NCI-H524 treated with DMSO at 0.1 percent for 48 hours (cell line): ENCODE data around the gene PPFIA3.
"Not testable (repeated sequence)": the region's sequence is repeated elsewhere in the genome, so short reads cannot be mapped to it uniquely, and the experiment has no call there.

Experiments
- DNase-seq: peaks from one replicate; lab custom pipeline; 2025; lab: John Stamatoyannopoulos, UW

PPFIA3 gene

DNA sequence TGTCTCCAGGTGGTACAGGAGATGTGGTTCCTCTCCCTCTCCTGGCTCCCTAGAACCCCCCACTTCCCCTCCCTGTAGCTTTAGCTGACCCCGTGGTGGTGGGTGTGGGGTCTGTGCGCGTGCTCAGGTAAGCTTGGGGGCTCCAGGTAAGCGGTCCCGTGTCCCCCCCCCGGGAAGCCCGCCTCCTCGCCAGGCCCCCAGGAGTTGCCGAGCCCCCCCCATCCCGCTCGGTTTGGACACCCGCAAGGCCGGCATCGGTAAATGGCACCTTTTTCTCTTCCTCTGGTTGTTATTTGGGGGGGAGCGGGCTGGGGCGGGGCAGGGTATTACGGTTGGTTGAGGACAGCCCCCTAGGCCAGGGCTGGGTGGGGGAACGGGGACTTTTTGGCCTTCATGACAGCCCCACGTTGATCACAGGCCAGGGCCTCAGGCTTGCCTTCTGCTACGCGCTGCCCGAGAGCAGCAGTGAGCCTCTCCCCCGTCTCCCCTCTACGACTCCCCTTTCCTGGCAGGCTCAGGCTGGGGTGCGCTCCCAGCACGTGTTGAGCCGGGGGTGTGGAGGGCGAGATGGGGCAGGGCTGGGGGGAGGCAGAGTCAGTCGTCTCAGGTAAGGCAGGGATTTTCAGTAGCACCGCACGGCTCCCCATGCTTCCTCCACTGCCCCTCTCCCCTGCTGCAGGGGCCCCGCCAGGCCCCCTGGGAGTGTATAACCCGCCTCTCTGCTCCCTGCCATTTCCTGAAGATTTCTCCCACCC, 15.8 kb upstream of the PPFIA3 start:
- DNase-seq: no peak

- DNase-seq: peak; percentile 93
These were observed 15.0 kb upstream of the PPFIA3 start for GRCh38 chr19:49104229-49104864.

DNA sequence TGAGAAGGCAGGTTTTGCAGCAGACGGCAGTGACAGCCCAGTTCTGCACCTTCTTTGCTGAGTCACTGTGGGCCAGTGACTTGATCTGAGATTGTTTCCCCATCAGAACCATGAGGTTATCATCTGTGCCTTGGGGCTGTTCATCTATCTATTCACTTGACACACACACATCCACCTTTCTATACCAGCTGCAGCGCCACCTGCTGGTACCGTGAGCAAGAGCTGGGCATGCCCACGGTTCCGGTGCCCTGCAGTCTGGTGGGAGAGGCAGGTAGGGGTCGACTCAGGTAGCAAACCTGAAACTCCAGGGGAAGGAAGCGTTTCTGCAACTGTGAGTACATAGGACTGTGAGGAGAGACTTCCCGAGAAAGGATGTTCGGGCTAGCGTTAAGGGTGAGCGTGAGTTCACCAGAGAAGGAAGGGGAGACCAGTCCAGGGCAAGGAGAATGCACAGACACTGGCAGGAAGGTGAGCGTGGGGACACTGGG, 12.7 kb upstream of the PPFIA3 start:
- DNase-seq: no peak

GRCh38 chr19:49107625-49108459, 11.5 kb upstream of the PPFIA3 start:
- DNase-seq: no peak

DNA sequence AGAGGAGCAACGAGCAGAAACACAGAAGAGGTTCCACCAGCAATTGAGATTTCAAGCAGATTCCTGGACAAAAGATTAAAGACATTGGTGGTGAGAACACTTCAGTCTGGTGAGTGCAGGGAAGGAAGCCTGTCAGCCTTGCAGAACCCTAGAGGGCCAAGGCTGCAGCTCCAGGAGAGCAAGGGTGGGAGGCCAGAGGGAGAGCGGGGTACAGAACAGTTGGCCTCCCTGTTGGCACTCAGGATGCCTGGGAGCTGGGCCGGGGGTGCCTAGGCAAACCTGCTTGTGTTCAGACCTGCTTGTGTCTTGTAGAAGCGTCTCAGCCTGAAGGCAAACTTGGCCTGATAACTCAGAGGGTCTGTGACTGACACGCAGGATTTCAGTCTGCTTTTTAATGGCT, 10.3 kb upstream of the PPFIA3 start:
- DNase-seq: no peak

GRCh38 chr19:49109569-49110233, 9.6 kb upstream of the PPFIA3 start:
- no peak for DNase-seq

GRCh38 chr19:49110567-49110966, 8.8 kb upstream of the PPFIA3 start:
- DNase-seq: no peak

- no peak for DNase-seq
These were observed 7.9 kb upstream of the PPFIA3 start for GRCh38 chr19:49111218-49111998.

GRCh38 chr19:49113762-49114629, 5.3 kb upstream of the PPFIA3 start, which contains the start of gene LIN7B:
TSS of gene LIN7B (plus strand) at chr19:49114370. CDS start at chr19:49114405, 35 bp downstream.
- peak; percentile 66 for DNase-seq

- DNase-seq: peak; percentile 10
These were observed 4.5 kb upstream of the PPFIA3 start for GRCh38 chr19:49114630-49115363.

DNA sequence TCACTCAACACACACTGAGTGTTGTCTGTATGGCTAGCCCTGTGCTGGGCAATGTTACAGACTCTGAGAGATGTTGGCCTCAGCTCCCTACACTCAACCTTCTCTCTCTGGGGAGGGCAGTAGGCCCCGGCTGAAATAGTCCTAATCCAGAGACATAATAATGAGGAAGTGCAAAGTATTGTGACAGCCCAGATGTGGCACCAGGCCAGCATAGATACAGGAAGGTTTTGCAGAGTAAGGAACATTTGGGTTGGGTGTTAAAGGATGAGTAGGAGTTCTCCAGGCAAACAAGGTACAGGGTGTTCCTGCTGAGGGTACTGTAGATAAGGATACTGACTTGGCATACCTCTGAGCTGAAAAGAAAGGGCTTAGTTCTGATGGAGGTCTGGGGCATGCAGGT, 2.8 kb upstream of the PPFIA3 start:
- no peak for DNase-seq

- no peak for DNase-seq
These were observed 1.4 kb upstream of the PPFIA3 start for GRCh38 chr19:49117677-49118564.

GRCh38 chr19:49118565-49119410, 556 bp upstream of the PPFIA3 start, which contains the start of gene C19orf73:
TSS of gene C19orf73 (minus strand) at chr19:49119143. CDS start at chr19:49119022, 121 bp downstream.
- peak; percentile 81 for DNase-seq

DNA sequence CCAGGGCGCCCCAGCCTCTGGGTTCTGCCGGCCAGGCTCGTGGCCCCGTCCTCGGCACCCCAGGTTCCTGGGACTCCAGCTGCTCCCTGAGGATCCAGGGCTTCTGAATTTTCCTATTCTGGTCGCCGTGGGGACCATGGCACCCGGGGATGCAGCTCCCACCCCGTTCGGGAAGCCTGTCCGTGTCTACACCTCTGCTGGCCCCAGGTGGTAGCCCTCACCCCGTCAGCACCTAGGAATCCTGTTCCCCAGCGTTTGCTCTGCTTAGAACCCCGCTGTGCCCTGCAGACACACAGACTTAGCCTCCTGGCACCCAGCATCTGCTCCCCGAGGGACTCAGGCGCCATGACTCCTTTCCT, 960 bp downstream of the PPFIA3 start:
- no peak for DNase-seq

DNA sequence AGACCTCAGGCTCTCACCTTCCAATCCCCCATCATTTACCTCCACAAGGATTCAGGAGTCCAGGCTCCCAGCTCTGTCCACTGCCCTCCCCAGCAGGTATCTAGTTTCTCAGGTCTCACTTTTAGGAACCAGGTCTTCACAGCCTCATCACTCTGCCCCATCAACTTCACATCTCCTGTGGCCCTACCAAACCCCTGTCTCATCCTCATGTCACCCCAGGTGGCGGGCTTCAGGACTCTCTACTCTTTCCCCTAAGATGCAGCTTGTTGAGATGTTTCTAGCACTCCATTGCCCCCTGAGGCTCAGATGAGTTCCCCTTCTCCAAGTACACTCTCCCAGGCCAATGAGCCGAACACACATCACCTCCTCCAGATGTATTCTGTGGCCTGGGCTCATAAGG, 1.5 kb downstream of the PPFIA3 start:
- DNase-seq: no peak

DNA sequence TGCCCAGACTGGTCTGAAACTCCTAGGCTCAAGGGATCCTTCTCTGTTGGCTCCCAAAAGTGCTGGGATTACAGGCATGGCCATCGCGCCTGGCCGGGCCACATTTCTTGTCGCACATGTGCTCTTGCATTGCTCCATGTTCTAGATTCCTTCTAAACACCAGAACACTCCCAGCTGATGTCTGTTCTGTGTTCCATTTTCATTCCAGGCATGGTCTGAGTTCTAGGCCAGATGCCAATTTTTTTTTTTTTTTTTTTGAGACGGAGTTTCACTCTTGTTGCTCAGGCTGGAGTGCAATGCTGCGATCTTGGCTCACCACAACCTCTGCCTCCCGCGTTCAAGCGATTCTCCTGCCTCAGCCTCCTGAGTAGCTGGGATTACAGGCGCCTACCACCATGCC, 2.5 kb downstream of the PPFIA3 start:
- DNase-seq: not testable (repeated sequence)

- DNase-seq: not testable (repeated sequence)
These were observed 3.9 kb downstream of the PPFIA3 start for GRCh38 chr19:49123285-49123684.
